Measurements from ENCODE around the gene GMIP.
"Not testable (repeated sequence)": the region's sequence is repeated elsewhere in the genome, so short reads cannot be mapped to it uniquely, and the experiment has no call there.

GMIP gene

GRCh38 chr19:19643158-19644053 is at the start of gene GMIP:
GMIP (minus strand) TSS chr19:19643657; CDS start chr19:19643529, 128 bp downstream.
- in situ Hi-C loops (cut with HindIII; ENCODE audit: low sequenced_read_pairs) = no loop called here

GRCh38 chr19:19691683-19692082 is 48.2 kb upstream of the GMIP start:
- in situ Hi-C loops (cut with HindIII; ENCODE audit: low sequenced_read_pairs) = no loop called here

GRCh38 chr19:19689023-19689422 is 45.6 kb upstream of the GMIP start:
- in situ Hi-C loops (cut with HindIII; ENCODE audit: low sequenced_read_pairs) = not testable (repeated sequence)

GRCh38 chr19:19687090-19687489 is 43.6 kb upstream of the GMIP start:
- in situ Hi-C loops (cut with HindIII; ENCODE audit: low sequenced_read_pairs) = no loop called here

- in situ Hi-C loops (cut with HindIII; ENCODE audit: low sequenced_read_pairs) = no loop called here
Measured at GRCh38 chr19:19686580-19686979, 43.1 kb upstream of the GMIP start.

GRCh38 chr19:19686119-19686518 is 42.7 kb upstream of the GMIP start:
- in situ Hi-C loops (cut with HindIII; ENCODE audit: low sequenced_read_pairs) = not testable (repeated sequence)

- in situ Hi-C loops (cut with HindIII; ENCODE audit: low sequenced_read_pairs) = no loop called here
Measured at GRCh38 chr19:19679176-19680073, 36.0 kb upstream of the GMIP start.

- in situ Hi-C loops (cut with HindIII; ENCODE audit: low sequenced_read_pairs) = no loop called here
Measured at GRCh38 chr19:19677579-19677978, 34.1 kb upstream of the GMIP start.

- in situ Hi-C loops (cut with HindIII; ENCODE audit: low sequenced_read_pairs) = no loop called here
Measured at GRCh38 chr19:19674315-19674714, 30.9 kb upstream of the GMIP start.

- in situ Hi-C loops (cut with HindIII; ENCODE audit: low sequenced_read_pairs) = no loop called here
Measured at GRCh38 chr19:19672816-19673215, 29.4 kb upstream of the GMIP start.

GRCh38 chr19:19670070-19670551 is 26.7 kb upstream of the GMIP start:
- in situ Hi-C loops (cut with HindIII; ENCODE audit: low sequenced_read_pairs) = no loop called here

GRCh38 chr19:19668230-19669012 is 25.0 kb upstream of the GMIP start, which contains the start of gene ZNF101:
ZNF101 (plus strand) TSS chr19:19668839; CDS start chr19:19668964, 125 bp downstream.
- in situ Hi-C loops (cut with HindIII; ENCODE audit: low sequenced_read_pairs) = no loop called here

- in situ Hi-C loops (cut with HindIII; ENCODE audit: low sequenced_read_pairs) = not testable (repeated sequence)
Measured at GRCh38 chr19:19665420-19665948, 22.0 kb upstream of the GMIP start.

GRCh38 chr19:19663256-19664120 is 20.0 kb upstream of the GMIP start, which contains the start of gene ATP13A1:
ATP13A1 (minus strand) TSS chr19:19663676; CDS start chr19:19663666, 10 bp downstream.
- in situ Hi-C loops (cut with HindIII; ENCODE audit: low sequenced_read_pairs) = no loop called here

GRCh38 chr19:19662871-19663255 is 19.4 kb upstream of the GMIP start:
- in situ Hi-C loops (cut with HindIII; ENCODE audit: low sequenced_read_pairs) = no loop called here

GRCh38 chr19:19662344-19662743 is 18.9 kb upstream of the GMIP start:
- in situ Hi-C loops (cut with HindIII; ENCODE audit: low sequenced_read_pairs) = no loop called here

GRCh38 chr19:19661675-19662251 is 18.3 kb upstream of the GMIP start:
- in situ Hi-C loops (cut with HindIII; ENCODE audit: low sequenced_read_pairs) = no loop called here

- in situ Hi-C loops (cut with HindIII; ENCODE audit: low sequenced_read_pairs) = no loop called here
Measured at GRCh38 chr19:19661141-19661674, 17.8 kb upstream of the GMIP start.

Data from DLD1 (cell line).